Neural crest cell (in vitro differentiated cells): ENCODE data around the gene NKIRAS1. TPM values are rescaled to one million over a fixed set of nuclear protein-coding genes. Genes with fewer than 3 reads are reported as not detected.
"Not testable (repeated sequence)": the region's sequence is repeated elsewhere in the genome, so short reads cannot be mapped to it uniquely, and the experiment has no call there.

Source experiments
- DNase-seq: peaks from one replicate; pipeline ENCODE4 v3.0.0; 2021; ENCODE audit warnings: low read depth, mixed read lengths, low spot score
- H3K27ac Mint-ChIP-seq: one replicate; pipeline ENCODE4 v1.8.0; 2021; ENCODE audit warnings: mild to moderate bottlenecking, mixed read lengths; ENCODE audit not compliant: unreplicated experiment
- H3K27me3 Mint-ChIP-seq: 2 replicates; pipeline ENCODE4 v1.8.0; 2021; ENCODE audit warnings: low read depth, mild to moderate bottlenecking, mixed read lengths
- H3K36me3 Mint-ChIP-seq: 2 replicates; pipeline ENCODE4 v1.8.0; 2021; ENCODE audit warnings: low read depth, mild to moderate bottlenecking, mixed read lengths
- H3K4me1 Mint-ChIP-seq: 2 replicates; pipeline ENCODE4 v1.8.0; 2021; ENCODE audit warnings: mixed read lengths
- H3K4me3 Mint-ChIP-seq: one replicate; pipeline ENCODE4 v1.8.0; 2021; ENCODE audit warnings: mild to moderate bottlenecking, mixed read lengths
- H3K9me3 Mint-ChIP-seq: 2 replicates; pipeline ENCODE4 v1.8.0; 2021; ENCODE audit warnings: mixed read lengths
- CTCF ChIP-seq: fragments of 200-600 bp; sonication (generic); conservative IDR thresholded peaks from 2 replicates; pipeline ENCODE4 v1.5.0; 2021; ENCODE audit warnings: antibody characterized with exemption, mild to moderate bottlenecking
- total RNA-seq: library from RNA; stranded (reverse); gene quantifications from 2 replicates; pipeline ENCODE4 v1.2.1, GENCODE V29; 2021

Gene NKIRAS1
- total RNA-seq, 1 donor from 2014 or later: 9.7 TPM

DNA sequence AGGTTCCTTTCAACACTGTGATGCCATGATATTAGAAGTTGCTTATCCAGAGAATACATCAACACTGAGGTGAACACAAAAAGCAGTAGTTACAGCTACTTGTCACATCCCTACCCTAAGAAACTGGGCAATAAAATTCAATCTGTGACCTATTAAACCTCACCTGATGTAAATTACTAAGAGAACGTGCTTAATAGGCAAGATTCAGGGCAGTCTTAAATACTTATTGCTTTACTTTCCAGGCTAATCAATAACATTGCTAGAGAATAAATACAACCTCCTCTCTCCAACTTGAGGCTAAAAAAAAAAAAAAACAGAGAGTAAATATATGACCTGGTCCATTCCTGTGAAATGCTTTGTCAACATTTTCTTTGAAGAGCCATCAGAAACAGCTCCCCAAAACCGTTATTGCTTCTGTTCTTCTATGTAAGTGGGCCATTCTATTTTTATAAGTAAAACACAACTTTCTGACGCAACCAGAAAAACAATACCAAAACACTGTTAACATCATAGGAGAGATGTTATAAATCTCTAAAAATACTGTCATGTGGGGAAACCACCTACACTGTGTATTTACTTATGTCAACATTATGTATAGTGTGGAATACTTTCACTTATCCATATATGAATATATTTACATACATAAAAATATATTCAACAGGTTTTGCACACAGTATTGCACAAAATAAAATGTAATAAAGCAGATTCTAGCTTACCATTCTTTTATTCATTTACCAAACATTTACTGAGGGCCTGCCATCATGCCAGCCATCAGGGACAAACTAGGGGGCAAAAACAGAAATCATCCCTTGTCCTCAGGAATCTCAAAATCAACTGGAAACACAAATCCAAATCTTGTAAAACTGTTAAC lies 2.7 kb downstream of the NKIRAS1 start:
- TF ChIP-seq CTCF: no peak
- Mint-ChIP-seq H3K27ac (no peak overlapping the region), H3K4me1 (peaks cover 47% of the 10 kb centered on the region), H3K36me3 (peaks cover 31% of the 10 kb centered on the region), H3K9me3 (no peaks in the 10 kb centered on the region), H3K27me3 (peaks cover 3% of the 10 kb centered on the region), H3K4me3 (peak overlapping the region; percentile 100)
- no peak for DNase-seq

GRCh38 chr3:23913182-23913581 lies 3.6 kb downstream of the NKIRAS1 start:
- no peaks in the 10 kb centered on the region for H3K9me3 Mint-ChIP-seq
- H3K27ac Mint-ChIP-seq: no peak overlapping the region
- no peak for DNase-seq
- H3K36me3 Mint-ChIP-seq: peaks cover 23% of the 10 kb centered on the region
- H3K4me3 Mint-ChIP-seq: no peak overlapping the region
- TF ChIP-seq CTCF: no peak
- H3K4me1 Mint-ChIP-seq: peaks cover 38% of the 10 kb centered on the region
- peaks cover 3% of the 10 kb centered on the region for H3K27me3 Mint-ChIP-seq

DNA sequence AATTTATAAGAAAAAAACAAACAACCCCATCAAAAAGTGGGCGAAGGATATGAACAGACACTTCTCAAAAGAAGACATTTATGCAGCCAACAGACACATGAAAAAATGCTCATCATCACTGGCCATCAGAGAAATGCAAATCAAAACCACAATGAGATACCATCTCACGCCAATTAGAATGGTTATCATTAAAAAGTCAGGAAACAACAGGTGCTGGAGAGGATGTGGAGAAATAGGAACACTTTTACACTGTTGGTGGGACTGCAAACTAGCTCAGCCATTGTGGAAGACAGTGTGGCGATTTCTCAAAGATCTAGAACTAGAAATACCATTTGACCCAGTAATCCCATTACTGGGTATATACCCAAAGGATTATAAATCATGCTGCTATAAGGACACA lies 4.5 kb downstream of the NKIRAS1 start:
- H3K9me3 Mint-ChIP-seq, H3K27ac Mint-ChIP-seq, H3K27me3 Mint-ChIP-seq, DNase-seq: not testable (repeated sequence)
- Mint-ChIP-seq H3K4me3 (peak overlapping the region; percentile 28), H3K4me1 (peaks cover 30% of the 10 kb centered on the region), H3K36me3 (peaks cover 14% of the 10 kb centered on the region)

- peaks cover 13% of the 10 kb centered on the region for H3K36me3 Mint-ChIP-seq
- no peak for TF ChIP-seq CTCF
- H3K27me3 Mint-ChIP-seq: no peaks in the 10 kb centered on the region
- no peak overlapping the region for H3K4me3 Mint-ChIP-seq
- no peak overlapping the region for H3K27ac Mint-ChIP-seq
- H3K4me1 Mint-ChIP-seq: peaks cover 26% of the 10 kb centered on the region
- H3K9me3 Mint-ChIP-seq: no peaks in the 10 kb centered on the region
- DNase-seq: no peak
Measured at GRCh38 chr3:23911397-23911796, 5.4 kb downstream of the NKIRAS1 start.

- Mint-ChIP-seq H3K9me3 (peaks cover under 1% of the 10 kb centered on the region), H3K4me1 (peaks cover 7% of the 10 kb centered on the region), H3K4me3 (no peak overlapping the region), H3K27ac (no peak overlapping the region), H3K36me3 (peaks cover 20% of the 10 kb centered on the region), H3K27me3 (no peaks in the 10 kb centered on the region)
- no peak for TF ChIP-seq CTCF
- no peak for DNase-seq
Measured at GRCh38 chr3:23909341-23909740, 7.4 kb downstream of the NKIRAS1 start.

- Mint-ChIP-seq H3K9me3 (peaks cover 4% of the 10 kb centered on the region), H3K4me3 (no peak overlapping the region), H3K27me3 (no peaks in the 10 kb centered on the region), H3K4me1 (no peaks in the 10 kb centered on the region), H3K36me3 (peaks cover 34% of the 10 kb centered on the region), H3K27ac (no peak overlapping the region)
- no peak for DNase-seq
- TF ChIP-seq CTCF: no peak
Measured at GRCh38 chr3:23904545-23904944, 12.2 kb downstream of the NKIRAS1 start.
